Right lobe of liver (tissue), 4 donors: Measurements from ENCODE around the gene RIC1.
"Not testable (repeated sequence)": the region's sequence is repeated elsewhere in the genome, so short reads cannot be mapped to it uniquely, and the experiment has no call there.

Experiments
- POLR2A ChIP-seq: fragments of 450-650 bp; IDR thresholded peaks from one replicate; pipeline ENCODE4 v1.6.1; 2017; ENCODE audit warnings: antibody characterized with exemption, mild to moderate bottlenecking
- TF ChIP-seq, protein P1 (sequence below), 4 donors: fragments of 200-600 bp in 3 of 4; fragments of 450-650 bp in 1 of 4; IDR thresholded peaks; one replicate each; pipeline versions ENCODE4 v1.5.1 to v1.8.0; 2016 to 2022; ENCODE audit warnings: antibody characterized with exemption in 4 of 4, mild to moderate bottlenecking in 2 of 4
- donor health status: DM: no; HTN: no; CAD: no.
- donor health status: DM: no; HTN: no; CAD: no.
- donor health status: DM: no; HTN: yes; CAD: no.

DNA sequence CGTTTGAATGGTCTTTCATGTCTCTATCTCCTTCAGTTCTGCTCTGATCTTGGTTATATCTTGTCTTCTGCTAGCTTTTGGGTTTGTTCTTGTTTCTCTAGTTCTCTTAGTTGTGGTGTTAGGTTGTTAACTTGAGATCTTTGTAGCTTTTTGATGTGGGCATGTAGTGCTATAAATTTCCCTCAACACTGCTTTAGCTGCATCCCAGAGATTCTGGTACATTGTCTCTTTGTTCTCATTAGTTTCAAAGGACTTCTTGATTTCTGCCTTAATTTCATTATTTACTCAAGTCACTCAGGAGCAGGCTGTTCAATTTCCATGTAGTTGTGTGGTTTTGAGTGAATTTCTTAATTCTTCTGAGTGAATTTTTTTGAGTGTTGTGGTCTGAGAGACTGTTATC is 33.9 kb downstream of the RIC1 start:
- TF ChIP-seq, protein P1, sequence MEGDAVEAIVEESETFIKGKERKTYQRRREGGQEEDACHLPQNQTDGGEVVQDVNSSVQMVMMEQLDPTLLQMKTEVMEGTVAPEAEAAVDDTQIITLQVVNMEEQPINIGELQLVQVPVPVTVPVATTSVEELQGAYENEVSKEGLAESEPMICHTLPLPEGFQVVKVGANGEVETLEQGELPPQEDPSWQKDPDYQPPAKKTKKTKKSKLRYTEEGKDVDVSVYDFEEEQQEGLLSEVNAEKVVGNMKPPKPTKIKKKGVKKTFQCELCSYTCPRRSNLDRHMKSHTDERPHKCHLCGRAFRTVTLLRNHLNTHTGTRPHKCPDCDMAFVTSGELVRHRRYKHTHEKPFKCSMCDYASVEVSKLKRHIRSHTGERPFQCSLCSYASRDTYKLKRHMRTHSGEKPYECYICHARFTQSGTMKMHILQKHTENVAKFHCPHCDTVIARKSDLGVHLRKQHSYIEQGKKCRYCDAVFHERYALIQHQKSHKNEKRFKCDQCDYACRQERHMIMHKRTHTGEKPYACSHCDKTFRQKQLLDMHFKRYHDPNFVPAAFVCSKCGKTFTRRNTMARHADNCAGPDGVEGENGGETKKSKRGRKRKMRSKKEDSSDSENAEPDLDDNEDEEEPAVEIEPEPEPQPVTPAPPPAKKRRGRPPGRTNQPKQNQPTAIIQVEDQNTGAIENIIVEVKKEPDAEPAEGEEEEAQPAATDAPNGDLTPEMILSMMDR (IDR thresholded peaks at IDR 0.05): not testable (repeated sequence)
- TF ChIP-seq POLR2A: not testable (repeated sequence)
